Progenitor cell of endocrine pancreas (in vitro differentiated cells): Measurements from ENCODE around the gene PLCE1. TPM values are rescaled to one million over a fixed set of nuclear protein-coding genes. Genes with fewer than 3 reads are reported as not detected.
A peak's percentile ranks its signal among the peaks of the same experiment; 100 is the strongest.

Experiments used
- DNase-seq: peaks from one replicate; pipeline ENCODE4 v3.0.0; 2021; ENCODE audit warnings: low spot score; ENCODE audit not compliant: unreplicated experiment
- H3K27ac Mint-ChIP-seq: 2 replicates; pipeline ENCODE4 v1.8.0; 2021; ENCODE audit warnings: mild to moderate bottlenecking, moderate library complexity, mixed read lengths
- H3K27me3 Mint-ChIP-seq: 2 replicates; pipeline ENCODE4 v1.8.0; 2021; ENCODE audit warnings: mixed read lengths
- H3K36me3 Mint-ChIP-seq: 2 replicates; pipeline ENCODE4 v1.8.0; 2022; ENCODE audit warnings: mixed read lengths; ENCODE audit not compliant: insufficient read depth
- H3K4me1 Mint-ChIP-seq: 2 replicates; pipeline ENCODE4 v1.8.0; 2021; ENCODE audit warnings: low read depth, mixed read lengths
- H3K4me3 Mint-ChIP-seq: 2 replicates; pipeline ENCODE4 v1.8.0; 2021; ENCODE audit warnings: low read depth, mild to moderate bottlenecking, moderate library complexity, mixed read lengths
- H3K9me3 Mint-ChIP-seq: 2 replicates; pipeline ENCODE4 v1.8.0; 2021; ENCODE audit warnings: low read depth, mixed read lengths
- CTCF ChIP-seq: fragments of 200-600 bp; sonication (generic); IDR thresholded peaks from one replicate; pipeline ENCODE4 v1.5.0; 2021; ENCODE audit warnings: antibody characterized with exemption, mild to moderate bottlenecking; ENCODE audit not compliant: unreplicated experiment
- total RNA-seq: library from RNA; stranded (reverse); gene quantifications from 2 replicates; pipeline ENCODE4 v1.2.1, GENCODE V29; 2021

The PLCE1 gene
- total RNA-seq, 1 donor from 2014 or later: 14.1 TPM

GRCh38 chr10:93980486-93980885, 13.2 kb upstream of the PLCE1 start:
- Mint-ChIP-seq H3K4me3 (no peak overlapping the region), H3K9me3 (no peaks in the 10 kb centered on the region), H3K4me1 (no peaks in the 10 kb centered on the region), H3K36me3 (no peaks in the 10 kb centered on the region), H3K27ac (no peak overlapping the region), H3K27me3 (no peaks in the 10 kb centered on the region)
- TF ChIP-seq CTCF: no peak
- no peak for DNase-seq

DNA sequence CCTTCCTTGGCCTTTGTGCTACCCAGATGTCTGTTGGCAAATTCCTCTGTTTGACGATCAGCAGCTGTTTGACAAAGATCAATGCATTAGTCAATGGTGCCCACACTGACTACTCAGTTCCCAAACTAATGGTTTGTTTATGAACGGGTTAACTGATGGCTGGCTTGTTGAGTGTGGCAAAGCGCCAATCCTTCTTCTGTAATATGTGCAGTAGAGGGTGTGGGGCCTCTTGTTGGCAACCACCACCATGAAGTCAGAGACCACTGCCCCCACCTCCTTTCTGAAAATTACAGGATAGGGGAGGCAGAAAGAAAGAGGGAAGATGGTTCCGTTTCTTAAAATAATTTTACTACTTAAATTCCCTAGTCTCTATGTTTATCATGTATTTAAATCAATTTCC, 2.6 kb upstream of the PLCE1 start:
- Mint-ChIP-seq H3K27ac (peak overlapping the region; percentile 97), H3K27me3 (peaks cover 14% of the 10 kb centered on the region), H3K4me1 (peaks cover 39% of the 10 kb centered on the region), H3K4me3 (no peak overlapping the region), H3K36me3 (no peaks in the 10 kb centered on the region), H3K9me3 (no peaks in the 10 kb centered on the region)
- no peak for DNase-seq
- TF ChIP-seq CTCF: no peak

DNA sequence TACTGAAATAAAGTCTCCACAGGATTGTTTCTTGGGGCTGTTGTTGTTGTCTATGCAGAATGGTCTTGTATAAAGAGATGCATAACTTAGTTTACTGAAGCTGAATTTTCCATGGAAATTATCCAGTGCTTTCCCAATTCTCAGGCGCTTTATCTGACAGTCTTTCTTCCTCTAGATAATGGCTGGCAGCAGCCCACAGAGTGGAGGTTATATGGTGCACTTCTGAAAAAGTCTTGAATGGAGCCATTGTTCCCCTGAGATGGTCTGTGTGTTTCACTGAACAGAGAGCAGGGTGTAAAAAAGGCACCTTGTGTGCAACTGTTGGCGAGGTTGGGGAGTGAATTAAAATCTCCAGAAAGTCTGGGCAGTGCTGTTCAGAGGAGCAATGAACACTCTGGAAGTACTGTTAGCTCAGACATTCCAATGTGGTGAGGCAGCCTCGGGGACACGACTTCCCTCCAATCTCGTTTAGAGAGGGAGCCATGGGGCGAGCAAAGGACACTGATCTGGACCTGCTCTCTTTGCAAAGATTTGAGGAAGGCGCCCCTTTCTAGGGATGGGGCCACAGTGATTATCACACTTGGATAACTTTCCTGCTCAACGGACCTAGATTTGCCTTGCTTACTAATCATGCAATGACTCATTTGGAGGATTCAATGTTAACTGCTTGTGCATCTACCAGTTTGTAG, 2.0 kb upstream of the PLCE1 start:
- peaks cover 3% of the 10 kb centered on the region for H3K36me3 Mint-ChIP-seq
- peak overlapping the region; percentile 47 for H3K4me3 Mint-ChIP-seq
- TF ChIP-seq CTCF: no peak
- peaks cover 17% of the 10 kb centered on the region for H3K27me3 Mint-ChIP-seq
- DNase-seq: peak; percentile 39
- no peaks in the 10 kb centered on the region for H3K9me3 Mint-ChIP-seq
- peak overlapping the region; percentile 97 for H3K27ac Mint-ChIP-seq
- H3K4me1 Mint-ChIP-seq: peaks cover 41% of the 10 kb centered on the region

GRCh38 chr10:93992400-93993030, 1.2 kb upstream of the PLCE1 start:
- no peaks in the 10 kb centered on the region for H3K9me3 Mint-ChIP-seq
- no peak for DNase-seq
- H3K27me3 Mint-ChIP-seq: peaks cover 17% of the 10 kb centered on the region
- peaks cover 41% of the 10 kb centered on the region for H3K4me1 Mint-ChIP-seq
- peak; percentile 45 for TF ChIP-seq CTCF
- peak overlapping the region; percentile 97 for H3K27ac Mint-ChIP-seq
- H3K36me3 Mint-ChIP-seq: peaks cover 3% of the 10 kb centered on the region
- H3K4me3 Mint-ChIP-seq: peak overlapping the region; percentile 79

DNA sequence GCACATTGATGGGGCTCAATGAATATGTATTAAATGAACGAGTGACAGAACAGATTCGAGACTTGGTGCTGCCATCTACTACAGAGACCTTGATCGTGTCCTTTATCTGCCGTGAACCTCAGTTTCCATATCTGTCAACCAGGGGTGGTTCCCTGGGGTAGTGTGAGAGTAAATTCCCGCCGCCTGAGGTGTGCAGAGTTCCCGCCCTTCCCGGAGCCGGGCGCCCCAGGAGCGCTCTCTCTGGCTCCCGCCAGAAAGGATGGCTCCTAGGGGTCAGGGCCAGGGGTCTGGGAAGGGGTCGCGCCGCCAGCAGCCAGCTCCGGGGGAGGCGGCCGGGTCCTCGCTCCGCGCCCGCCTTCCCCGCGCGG, 333 bp upstream of the PLCE1 start:
- Mint-ChIP-seq H3K27ac (peak overlapping the region; percentile 97), H3K4me3 (peak overlapping the region; percentile 79), H3K27me3 (peaks cover 17% of the 10 kb centered on the region), H3K4me1 (peaks cover 40% of the 10 kb centered on the region), H3K36me3 (peaks cover 7% of the 10 kb centered on the region), H3K9me3 (no peaks in the 10 kb centered on the region)
- TF ChIP-seq CTCF: no peak
- no peak for DNase-seq
